Measurements from ENCODE around the gene WDR41. TPM values are rescaled to one million over a fixed set of nuclear protein-coding genes. Genes with fewer than 3 reads are reported as not detected.

The WDR41 gene
- total RNA-seq, 1 experiment from 2014 or later: 43.6 TPM

DNA sequence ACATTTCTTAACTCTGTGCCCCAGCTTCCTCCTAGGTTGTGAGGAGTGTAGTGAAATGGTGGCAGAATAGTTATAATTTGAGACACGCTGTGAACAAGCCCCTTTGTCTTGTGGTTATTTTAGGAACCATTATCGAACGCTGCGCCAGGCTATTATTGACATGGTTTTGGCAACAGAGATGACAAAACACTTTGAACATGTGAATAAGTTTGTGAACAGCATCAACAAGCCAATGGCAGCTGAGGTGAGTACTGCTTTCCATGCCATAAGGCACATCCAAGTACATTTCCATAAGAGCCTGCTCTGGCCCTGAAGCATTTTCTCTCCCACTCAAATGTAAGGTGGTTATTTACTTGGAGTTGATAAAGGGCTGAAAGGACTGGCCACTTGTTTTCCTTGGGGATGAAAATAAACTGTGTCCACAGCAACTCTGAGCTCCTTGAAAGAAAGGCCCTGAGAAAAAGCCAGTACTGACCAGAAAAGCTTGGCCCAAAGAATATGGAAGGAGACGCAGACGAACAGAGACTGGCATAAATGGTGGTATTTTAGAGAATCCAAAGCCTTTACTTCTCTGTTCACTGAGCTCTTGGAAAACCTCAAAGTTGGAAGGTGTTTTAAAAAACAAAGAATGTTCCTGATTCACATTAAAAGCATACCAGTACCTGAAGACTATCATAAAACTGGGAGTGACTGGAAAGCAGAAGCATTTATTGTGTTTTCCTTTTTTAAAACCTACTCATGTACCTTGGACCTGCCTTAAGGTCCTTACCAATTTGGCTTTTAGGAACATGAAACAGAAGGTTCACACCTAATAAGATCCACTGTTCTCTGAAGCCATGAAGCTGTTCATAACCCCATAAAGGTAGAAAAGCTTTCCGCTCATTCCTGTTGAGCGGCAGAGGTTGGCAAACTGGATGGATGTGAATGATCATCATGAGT is 72.2 kb downstream of the WDR41 start:
- no peak overlapping the region for H3K56ac ChIP-seq (ENCODE audit: insufficient read length, low read depth, low read length)
- H3K23ac ChIP-seq (ENCODE audit: insufficient read length, low read depth, low read length): no peak overlapping the region
- H3K4me2 ChIP-seq (ENCODE audit: insufficient read depth, insufficient read length, low read length): no peak overlapping the region
- no peak overlapping the region for H2BK15ac ChIP-seq (ENCODE audit: low read depth, low read length)
- no peak overlapping the region for H4K91ac ChIP-seq (ENCODE audit: insufficient read length, low read depth, low read length)
- no peak overlapping the region for H3K27ac Mint-ChIP-seq
- no CpG with 5 or more reads among the region's 8 CpGs for WGBS (ENCODE audit: extremely low coverage, insufficient read length, low lambda C conversion rate)
- no peaks in the 10 kb centered on the region for H3K27me3 ChIP-seq (ENCODE audit: insufficient read depth, low read length)
- H4K8ac ChIP-seq (replicated peaks; ENCODE audit: insufficient read length, low read depth, low read length): no peak overlapping the region
- no peak overlapping the region for H3K27ac ChIP-seq (ENCODE audit: insufficient read length, low read depth, low read length)
- H3K4ac ChIP-seq (ENCODE audit: low read depth, low read length): no peak overlapping the region
- H3K18ac ChIP-seq (ENCODE audit: insufficient read length, low read depth, low read length): no peak overlapping the region
- H2BK120ac ChIP-seq (ENCODE audit: low read depth, low read length, poor library complexity, severe bottlenecking): no peak overlapping the region
- no peaks in the 10 kb centered on the region for H4K20me1 ChIP-seq (ENCODE audit: control insufficient read depth, insufficient read depth, insufficient read length)
- H3K14ac ChIP-seq (ENCODE audit: insufficient read depth, low read length): no peak overlapping the region
- H2AK5ac ChIP-seq (ENCODE audit: insufficient read length, low read length): no peak overlapping the region
- no peak for DNase-seq
- H2BK5ac ChIP-seq (ENCODE audit: insufficient read length, low read length): no peak overlapping the region
- no peaks in the 10 kb centered on the region for H3K4me1 ChIP-seq (ENCODE audit: insufficient read depth, low read length)
- no peaks in the 10 kb centered on the region for H3K36me3 Mint-ChIP-seq (ENCODE audit: insufficient read depth in 1 of 3, low read depth in 3 of 3)
- H4K5ac ChIP-seq (ENCODE audit: insufficient read length, low read depth, low read length): no peak overlapping the region
- no peak overlapping the region for H3K9ac ChIP-seq (ENCODE audit: extremely low read depth, insufficient read length, low read length)
- H3K23me2 ChIP-seq (ENCODE audit: insufficient read length, low read depth, low read length, poor library complexity, severe bottlenecking): no peaks in the 10 kb centered on the region
- H3K4me1 Mint-ChIP-seq: no peaks in the 10 kb centered on the region
- no peak overlapping the region for H3K4me3 Mint-ChIP-seq
- no peaks in the 10 kb centered on the region for H3K27me3 Mint-ChIP-seq (ENCODE audit: low read depth)
- TF ChIP-seq, protein P1, sequence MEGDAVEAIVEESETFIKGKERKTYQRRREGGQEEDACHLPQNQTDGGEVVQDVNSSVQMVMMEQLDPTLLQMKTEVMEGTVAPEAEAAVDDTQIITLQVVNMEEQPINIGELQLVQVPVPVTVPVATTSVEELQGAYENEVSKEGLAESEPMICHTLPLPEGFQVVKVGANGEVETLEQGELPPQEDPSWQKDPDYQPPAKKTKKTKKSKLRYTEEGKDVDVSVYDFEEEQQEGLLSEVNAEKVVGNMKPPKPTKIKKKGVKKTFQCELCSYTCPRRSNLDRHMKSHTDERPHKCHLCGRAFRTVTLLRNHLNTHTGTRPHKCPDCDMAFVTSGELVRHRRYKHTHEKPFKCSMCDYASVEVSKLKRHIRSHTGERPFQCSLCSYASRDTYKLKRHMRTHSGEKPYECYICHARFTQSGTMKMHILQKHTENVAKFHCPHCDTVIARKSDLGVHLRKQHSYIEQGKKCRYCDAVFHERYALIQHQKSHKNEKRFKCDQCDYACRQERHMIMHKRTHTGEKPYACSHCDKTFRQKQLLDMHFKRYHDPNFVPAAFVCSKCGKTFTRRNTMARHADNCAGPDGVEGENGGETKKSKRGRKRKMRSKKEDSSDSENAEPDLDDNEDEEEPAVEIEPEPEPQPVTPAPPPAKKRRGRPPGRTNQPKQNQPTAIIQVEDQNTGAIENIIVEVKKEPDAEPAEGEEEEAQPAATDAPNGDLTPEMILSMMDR (conservative IDR thresholded peaks at IDR 0.05): no peak
- no peak overlapping the region for H2BK20ac ChIP-seq (ENCODE audit: low read depth, low read length, poor library complexity, severe bottlenecking)
- no peak overlapping the region for H3T11ph ChIP-seq (ENCODE audit: low read length)
- H3K9me3 Mint-ChIP-seq: no peaks in the 10 kb centered on the region; a peak in 1 of 5 replicates
- no peaks in the 10 kb centered on the region for H3K9me3 ChIP-seq (ENCODE audit: control insufficient read depth, low read depth, low read length)
- no peaks in the 10 kb centered on the region for H3K79me2 ChIP-seq (ENCODE audit: insufficient read depth, low read length)
- H3K79me1 ChIP-seq (ENCODE audit: insufficient read depth, low read depth, low read length, poor library complexity, severe bottlenecking): no peaks in the 10 kb centered on the region
- H2BK12ac ChIP-seq (ENCODE audit: insufficient read length, low read depth, low read length): no peak overlapping the region
- no peak overlapping the region for H2AFZ ChIP-seq (ENCODE audit: low read length)
